ENCODE data around the gene TTC33.

DNA sequence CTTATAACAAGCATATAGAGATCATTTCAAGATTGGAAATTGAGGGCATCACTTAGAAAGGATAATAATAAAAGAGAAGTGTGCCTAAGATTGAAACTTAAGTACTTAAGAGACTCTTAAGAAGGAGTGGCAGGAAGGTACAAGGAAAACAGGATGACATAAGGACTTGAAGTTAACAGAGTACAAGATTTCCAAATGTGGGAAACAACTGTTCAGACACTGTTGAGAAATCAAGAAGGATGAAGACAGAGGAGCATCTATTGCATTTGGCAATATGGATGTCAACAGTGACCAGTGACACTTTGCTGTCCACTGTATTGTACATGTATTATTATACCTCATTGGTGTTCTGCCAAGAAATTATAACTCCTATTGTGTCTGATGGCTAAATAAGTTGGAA lies 233.8 kb downstream of the TTC33 start:
- TF ChIP-seq NFIC (IDR thresholded peaks at IDR 0.05), result no peak
- TF ChIP-seq, protein P1, sequence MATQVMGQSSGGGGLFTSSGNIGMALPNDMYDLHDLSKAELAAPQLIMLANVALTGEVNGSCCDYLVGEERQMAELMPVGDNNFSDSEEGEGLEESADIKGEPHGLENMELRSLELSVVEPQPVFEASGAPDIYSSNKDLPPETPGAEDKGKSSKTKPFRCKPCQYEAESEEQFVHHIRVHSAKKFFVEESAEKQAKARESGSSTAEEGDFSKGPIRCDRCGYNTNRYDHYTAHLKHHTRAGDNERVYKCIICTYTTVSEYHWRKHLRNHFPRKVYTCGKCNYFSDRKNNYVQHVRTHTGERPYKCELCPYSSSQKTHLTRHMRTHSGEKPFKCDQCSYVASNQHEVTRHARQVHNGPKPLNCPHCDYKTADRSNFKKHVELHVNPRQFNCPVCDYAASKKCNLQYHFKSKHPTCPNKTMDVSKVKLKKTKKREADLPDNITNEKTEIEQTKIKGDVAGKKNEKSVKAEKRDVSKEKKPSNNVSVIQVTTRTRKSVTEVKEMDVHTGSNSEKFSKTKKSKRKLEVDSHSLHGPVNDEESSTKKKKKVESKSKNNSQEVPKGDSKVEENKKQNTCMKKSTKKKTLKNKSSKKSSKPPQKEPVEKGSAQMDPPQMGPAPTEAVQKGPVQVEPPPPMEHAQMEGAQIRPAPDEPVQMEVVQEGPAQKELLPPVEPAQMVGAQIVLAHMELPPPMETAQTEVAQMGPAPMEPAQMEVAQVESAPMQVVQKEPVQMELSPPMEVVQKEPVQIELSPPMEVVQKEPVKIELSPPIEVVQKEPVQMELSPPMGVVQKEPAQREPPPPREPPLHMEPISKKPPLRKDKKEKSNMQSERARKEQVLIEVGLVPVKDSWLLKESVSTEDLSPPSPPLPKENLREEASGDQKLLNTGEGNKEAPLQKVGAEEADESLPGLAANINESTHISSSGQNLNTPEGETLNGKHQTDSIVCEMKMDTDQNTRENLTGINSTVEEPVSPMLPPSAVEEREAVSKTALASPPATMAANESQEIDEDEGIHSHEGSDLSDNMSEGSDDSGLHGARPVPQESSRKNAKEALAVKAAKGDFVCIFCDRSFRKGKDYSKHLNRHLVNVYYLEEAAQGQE (IDR thresholded peaks at IDR 0.05; ENCODE audit: low read depth), result no peak
- no peak for TF ChIP-seq ZBTB7A (IDR thresholded peaks at IDR 0.05; ENCODE audit: low read depth)
- no peak for TF ChIP-seq EP300 (IDR thresholded peaks at IDR 0.05; ENCODE audit: borderline replicate concordance)
- no peak for TF ChIP-seq CEBPB (IDR thresholded peaks at IDR 0.05)
- TF ChIP-seq TAF1 (IDR thresholded peaks at IDR 0.05; ENCODE audit: low read depth), result no peak
- no peak for TF ChIP-seq CREB1 (IDR thresholded peaks at IDR 0.05; ENCODE audit: low read depth)
- TF ChIP-seq, protein P2, sequence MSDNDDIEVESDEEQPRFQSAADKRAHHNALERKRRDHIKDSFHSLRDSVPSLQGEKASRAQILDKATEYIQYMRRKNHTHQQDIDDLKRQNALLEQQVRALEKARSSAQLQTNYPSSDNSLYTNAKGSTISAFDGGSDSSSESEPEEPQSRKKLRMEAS (IDR thresholded peaks at IDR 0.05), result no peak
- no peak for TF ChIP-seq EGR1 (IDR thresholded peaks at IDR 0.05)
